Measurements from ENCODE around the gene HOOK1.
"Not testable (repeated sequence)": the region's sequence is repeated elsewhere in the genome, so short reads cannot be mapped to it uniquely, and the experiment has no call there.

HOOK1 gene

GRCh38 chr1:59827055-59827643 lies 12.4 kb downstream of the HOOK1 start:
- no peak for DNase-seq

DNA sequence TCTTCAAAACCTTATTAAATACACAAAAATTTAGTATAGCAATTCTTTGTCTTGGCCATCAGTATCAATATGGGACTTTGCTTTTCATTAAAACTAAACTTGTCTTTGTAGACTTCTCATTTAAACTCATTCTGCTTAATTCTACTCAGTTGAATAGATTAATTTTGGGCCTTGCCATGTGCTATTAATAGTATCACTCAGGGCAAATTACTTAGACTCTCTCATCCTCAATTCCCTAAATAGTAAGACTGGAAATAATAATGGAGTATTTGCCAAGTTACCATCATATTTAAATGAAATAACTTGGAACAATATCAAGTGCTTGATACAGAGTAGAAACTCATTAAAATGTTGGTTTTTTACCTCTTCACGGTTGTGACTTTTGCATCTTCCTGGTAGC lies 13.4 kb downstream of the HOOK1 start:
- no peak for DNase-seq

DNA sequence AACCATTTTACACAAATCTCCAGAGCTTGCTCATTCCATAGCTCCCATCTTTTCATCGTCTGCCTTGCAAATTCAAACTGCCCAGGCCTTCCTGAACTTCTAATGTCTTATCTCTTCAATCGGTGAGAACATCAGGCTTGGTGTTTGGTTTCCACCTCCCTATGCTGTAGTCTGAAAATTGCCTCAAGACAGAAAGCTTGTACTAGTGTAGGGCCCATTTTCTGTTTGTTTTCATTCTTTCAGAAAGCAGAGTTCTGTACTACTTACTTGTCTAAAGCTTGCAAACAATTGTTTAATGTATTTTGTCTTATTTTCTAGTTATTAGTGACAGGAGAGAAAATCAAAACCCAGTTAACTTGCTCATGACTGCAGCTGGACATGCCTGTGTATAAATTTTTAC lies 16.8 kb downstream of the HOOK1 start:
- no peak for DNase-seq

- DNase-seq: no peak
Observed at GRCh38 chr1:59833022-59833421, 18.3 kb downstream of the HOOK1 start.

- DNase-seq: no peak
Observed at GRCh38 chr1:59833991-59834390, 19.2 kb downstream of the HOOK1 start.

DNA sequence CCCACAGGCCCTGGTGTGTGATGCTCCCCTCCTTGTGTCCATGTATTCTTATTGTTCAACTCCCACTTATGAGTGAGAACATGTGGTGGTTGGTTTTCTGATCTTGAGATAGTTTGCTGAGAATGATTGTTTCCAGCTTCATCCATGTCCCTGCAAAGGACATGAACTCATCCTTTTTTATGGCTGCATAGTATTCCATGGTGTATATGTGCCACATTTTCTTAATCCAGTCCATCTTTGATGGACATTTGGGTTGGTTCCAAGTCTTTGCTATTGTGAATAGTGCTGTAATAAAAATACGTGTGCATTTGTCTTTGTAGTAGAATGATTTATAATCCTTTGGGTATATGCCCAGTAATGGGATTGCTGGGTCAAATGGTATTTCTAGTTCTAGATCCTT lies 23.1 kb downstream of the HOOK1 start:
- DNase-seq: not testable (repeated sequence)

DNA sequence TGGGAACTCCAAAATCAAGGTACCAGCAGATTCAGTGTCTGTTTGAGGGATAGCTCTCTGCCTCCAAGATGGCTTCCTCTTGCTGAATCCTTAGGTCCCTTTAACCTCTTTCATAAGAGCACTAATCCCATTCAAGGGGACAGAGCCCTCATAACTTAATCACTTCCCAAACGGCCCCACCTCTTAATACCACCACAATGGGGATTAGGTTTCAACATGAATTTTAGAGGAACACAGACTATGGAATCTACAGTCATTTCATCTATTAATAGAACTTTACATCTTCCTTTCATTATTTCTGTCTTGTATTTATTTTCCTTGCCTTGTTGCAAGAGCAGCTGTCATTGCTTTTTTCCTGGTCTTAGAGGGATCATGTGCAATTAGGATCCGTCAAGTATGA lies 30.3 kb downstream of the HOOK1 start:
- DNase-seq: no peak

DNA sequence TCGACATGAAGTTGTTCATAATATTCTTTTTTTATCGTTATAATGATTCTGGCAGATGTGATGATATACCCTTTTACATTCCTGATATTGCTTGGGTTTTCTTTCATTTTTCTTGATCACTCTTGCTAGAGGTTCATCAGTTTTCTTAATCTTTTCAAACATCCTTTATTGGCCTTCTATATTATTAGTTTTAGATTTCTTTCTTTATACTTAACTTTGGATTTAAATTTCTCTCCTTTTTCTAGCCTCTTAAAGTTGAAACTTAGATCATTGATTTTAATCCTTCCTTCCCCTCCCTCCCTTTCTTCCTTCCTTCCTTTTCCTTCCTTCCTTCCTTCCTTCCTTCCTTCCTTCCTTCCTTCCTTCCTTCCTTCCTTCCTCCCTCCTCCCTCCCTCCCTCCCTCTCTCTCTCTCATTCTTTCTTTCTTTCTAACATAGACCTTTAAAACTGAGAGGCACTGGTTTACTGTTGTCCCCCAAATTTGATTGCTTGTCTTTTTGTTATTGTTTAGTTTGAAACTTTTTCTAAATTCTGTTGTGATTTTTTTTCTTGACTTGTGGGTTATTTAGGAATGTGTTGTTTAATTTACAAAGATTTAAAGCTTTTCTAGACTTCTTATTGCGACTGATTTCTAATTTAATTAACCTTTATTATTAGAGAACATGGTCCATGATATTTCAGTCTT lies 31.6 kb downstream of the HOOK1 start:
- DNase-seq: no peak

DNA sequence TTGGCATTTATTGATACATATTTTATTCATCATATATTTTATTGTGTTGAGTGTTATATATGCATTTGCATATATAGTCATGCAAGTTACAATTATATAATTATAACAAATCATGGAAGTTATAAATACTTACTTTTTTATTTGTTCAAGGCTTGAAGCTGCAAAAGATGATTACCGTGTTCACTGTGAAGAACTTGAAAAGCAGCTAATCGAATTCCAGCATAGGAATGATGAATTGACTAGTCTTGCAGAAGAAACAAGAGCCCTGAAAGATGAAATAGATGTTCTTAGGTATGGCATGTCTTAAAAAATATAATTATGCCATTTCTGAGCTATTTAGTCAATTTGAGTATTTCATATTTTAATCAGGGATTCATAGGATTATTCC lies 32.1 kb downstream of the HOOK1 start:
- no peak for DNase-seq

DNA sequence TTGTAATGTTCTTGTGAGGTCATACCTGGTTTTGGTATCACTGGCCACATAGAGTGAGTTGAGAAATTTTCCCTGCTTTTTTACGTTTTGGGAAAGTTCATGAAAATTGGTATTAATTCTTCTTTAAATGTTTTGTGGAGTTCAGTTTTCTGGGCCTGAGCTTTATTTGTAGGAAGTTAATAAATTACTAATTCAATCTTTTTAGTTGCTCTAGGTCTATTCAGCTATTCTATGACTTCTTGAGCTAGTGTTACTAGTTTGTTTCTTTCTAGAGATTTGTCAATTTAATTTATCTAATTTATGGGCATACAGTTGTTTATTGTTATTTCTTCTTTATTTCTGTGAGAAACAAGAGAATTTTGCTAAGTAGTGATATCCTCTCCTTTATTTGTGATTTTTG lies 37.4 kb downstream of the HOOK1 start:
- DNase-seq: no peak

- not testable (repeated sequence) for DNase-seq
Observed at GRCh38 chr1:59855297-59855696, 40.5 kb downstream of the HOOK1 start.

GRCh38 chr1:59856725-59857338 lies 42.1 kb downstream of the HOOK1 start:
- DNase-seq: no peak

DNA sequence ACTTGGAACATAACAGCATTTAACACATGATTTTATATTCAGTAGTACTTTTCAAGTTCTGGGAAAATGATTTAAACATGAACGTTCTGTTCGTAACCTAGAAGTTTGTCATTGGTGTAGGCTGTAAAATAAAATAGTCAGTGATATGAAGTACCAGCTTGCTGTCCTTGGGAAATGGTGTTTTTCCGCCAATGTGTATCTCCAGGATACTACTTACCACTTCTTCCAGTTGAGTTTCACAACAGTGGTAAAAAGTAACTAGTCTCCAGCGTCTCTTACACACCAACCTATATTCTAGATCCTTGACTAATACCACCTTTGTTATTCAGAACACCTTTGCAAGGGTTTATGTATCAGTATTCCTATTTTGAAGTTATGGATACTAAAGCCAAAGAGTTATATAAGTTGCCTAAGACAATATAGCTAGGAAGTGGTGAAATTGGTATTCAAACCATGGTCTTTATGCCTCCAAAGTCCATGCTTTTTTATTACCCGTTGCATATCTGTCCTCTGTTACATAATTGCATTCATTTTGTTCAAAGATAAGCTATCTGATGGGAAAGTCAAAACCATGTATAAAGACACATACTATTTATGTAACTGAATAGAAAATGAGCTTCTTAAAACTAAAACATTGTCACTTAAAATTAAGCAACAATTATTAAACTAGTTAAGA lies 43.1 kb downstream of the HOOK1 start:
- no peak for DNase-seq

DNA sequence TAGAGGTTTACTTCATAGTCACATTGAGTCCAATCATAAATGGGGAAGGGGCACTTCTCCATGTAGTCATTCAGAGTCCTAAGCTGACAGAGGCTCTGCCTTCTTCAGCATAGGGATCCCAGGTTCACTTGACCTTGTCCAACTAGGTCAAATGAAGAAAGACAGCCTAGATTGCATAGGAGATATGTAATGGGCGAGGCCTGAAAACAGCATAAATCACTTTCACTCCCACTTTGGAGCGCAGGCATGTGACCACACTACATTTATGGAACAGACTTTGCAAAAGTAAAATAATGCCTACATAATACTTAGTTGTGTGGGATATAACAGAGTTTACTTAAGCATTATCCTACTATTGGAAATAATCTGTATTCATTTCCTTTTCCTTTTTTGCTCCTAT lies 51.7 kb downstream of the HOOK1 start:
- no peak for DNase-seq

GRCh38 chr1:59871746-59872145 lies 57.0 kb downstream of the HOOK1 start:
- no peak for DNase-seq

DNA sequence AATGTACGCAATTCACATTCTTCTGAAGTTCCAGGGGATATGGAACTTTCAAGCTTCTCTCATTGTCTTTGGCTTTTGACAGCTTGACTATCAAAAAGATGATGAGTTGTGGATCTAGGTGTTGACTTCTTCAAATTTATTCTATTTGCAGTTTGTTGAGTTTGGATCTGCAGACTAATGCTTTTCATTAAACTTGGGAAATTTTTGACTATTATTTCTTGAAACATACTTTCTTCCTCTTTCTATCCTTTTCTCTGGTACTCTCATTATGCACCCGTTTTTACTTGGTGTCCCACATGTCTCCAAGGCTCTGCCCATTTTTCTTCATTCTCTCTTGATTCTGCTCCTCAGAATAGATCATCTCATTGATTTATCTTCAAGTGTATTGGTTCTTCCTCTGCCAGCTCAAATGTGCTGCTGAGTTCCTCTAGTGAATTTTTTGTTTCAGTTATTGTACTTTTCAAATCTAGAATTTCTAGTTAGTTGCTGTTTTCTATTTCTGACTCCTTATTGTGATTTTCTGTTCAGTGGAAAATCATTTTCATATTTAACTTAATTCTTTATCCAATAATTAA lies 62.4 kb downstream of the HOOK1 start:
- no peak for DNase-seq

DNA sequence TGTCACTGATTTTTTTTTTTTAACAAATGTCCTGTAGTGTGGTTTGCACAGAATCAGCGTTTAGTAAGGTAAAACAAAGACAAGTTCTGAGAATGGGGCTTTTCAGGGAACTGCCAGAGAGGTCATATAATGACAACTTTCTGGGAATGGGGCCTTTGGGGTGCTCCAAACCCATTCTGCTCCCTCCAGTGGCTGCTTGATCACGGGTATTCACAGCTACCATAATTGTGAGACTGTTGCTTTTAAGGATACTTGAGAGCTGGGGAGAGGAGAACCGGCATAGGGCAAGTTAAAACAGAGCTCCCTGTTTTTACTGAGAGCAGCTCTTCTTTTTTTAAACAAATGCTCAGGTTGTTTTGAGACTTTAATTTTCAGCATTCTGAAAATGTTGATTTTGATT lies 63.6 kb downstream of the HOOK1 start:
- DNase-seq: no peak

GRCh38 chr1:59879574-59879973 lies 64.8 kb downstream of the HOOK1 start:
- no peak for DNase-seq

DNA sequence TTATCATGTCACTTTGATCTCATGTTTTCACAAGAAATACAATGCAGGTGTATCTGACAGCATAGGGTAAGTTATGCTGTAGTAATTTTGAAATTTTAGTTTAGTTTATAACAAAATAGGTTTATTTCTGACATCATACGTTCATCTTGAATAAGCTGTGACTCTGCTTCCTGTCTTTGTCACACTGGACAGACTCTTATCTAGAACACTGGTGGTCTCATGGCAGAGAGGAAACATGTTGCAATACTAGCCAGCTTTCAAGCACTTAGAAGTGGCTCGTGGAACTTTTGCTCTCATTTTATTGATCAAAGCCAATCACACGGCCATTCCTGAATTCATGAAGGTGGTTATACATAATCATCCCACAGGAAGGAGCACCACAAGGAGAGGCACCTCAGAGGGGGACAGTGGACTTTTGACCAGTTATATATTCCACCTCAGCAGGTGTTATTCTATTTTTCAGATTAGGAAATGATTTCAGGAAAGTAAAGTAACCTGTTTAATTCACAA lies 65.3 kb downstream of the HOOK1 start:
- no peak for DNase-seq

DNA sequence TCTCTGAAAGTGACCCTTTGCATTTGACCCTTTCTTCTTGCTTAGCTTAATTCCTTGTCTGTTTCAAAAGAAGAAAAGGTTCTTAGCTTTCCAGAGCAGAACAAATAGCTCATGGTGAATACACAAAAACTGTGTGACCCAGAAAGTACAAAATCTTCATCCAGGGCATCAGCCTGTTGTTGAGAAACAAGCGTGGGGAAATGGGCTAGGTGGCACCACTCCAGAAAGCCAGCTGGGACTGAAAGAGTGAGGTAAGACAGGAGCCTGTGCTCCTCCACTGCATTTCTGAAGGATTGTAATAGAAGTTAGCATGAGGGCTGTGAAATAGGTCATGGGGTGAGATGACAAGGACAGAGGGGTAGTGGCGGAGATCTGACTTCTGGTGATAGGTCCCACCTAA lies 66.0 kb downstream of the HOOK1 start:
- DNase-seq: no peak

DNA sequence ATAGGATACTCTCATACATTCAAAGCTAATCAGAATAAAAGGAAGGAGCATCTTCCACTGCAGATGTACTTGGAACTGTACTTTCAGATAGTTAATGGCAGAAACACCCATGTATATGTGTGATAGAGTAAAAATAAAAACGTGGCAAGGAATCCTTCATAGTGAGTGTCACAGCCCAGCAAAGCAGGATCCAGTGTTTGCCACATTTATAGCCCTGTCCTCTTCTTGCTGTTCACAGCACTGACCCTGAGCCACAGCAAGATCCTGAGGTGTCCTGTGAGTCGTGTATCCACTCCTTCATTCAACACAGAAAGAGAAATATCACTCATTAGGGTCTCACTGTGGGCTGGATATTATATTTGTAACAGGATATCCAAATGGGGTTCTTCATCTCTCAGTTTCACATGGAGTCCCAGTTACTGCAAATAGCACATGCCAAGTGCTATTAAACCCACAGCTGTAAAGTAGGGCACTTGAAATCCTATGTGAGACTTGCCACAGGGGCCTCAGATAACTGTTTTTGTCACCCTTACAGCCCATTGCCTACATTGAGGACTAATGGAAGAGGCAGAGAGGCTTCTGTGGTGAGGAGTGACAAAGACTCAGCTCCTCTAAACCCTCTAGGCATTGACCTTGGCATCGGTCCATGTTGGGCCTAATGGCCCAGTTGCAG lies 70.5 kb downstream of the HOOK1 start:
- DNase-seq: no peak

- no peak for DNase-seq
Observed at GRCh38 chr1:59892841-59893811, 78.4 kb downstream of the HOOK1 start.

Measured in cerebellar nuclear complex (tissue), 1 donor.